Suprapubic skin (tissue), 4 donors: ENCODE measurements around the gene PAX7.

Experiments used
- EP300 ChIP-seq: sonication (generic); formaldehyde crosslinking; IDR thresholded peaks from one replicate; pipeline ENCODE4 v1.6.1; 2017; ENCODE audit warnings: antibody characterized with exemption
- POLR2A ChIP-seq, 2 donors: fragments of 450-650 bp; IDR thresholded peaks; one replicate each; pipeline ENCODE4 v1.6.1; 2017; ENCODE audit warnings: antibody characterized with exemption in 2 of 2, mild to moderate bottlenecking in 2 of 2, moderate library complexity in 2 of 2
- POLR2AphosphoS5 ChIP-seq, 3 donors: sonication (generic); formaldehyde crosslinking; IDR thresholded peaks; one replicate each; pipeline ENCODE4 v1.6.1; 2017; ENCODE audit warnings: antibody characterized with exemption in 3 of 3
- TF ChIP-seq, protein P1 (sequence below), 2 donors: fragments of 200-600 bp in 1 of 2; fragments of 450-650 bp in 1 of 2; sonication (generic) in 1 of 2; IDR thresholded peaks; one replicate each; pipeline ENCODE4 v1.5.1; 2016 to 2019; ENCODE audit warnings: antibody characterized with exemption in 2 of 2, mild to moderate bottlenecking in 1 of 2, moderate library complexity in 1 of 2

DNA sequence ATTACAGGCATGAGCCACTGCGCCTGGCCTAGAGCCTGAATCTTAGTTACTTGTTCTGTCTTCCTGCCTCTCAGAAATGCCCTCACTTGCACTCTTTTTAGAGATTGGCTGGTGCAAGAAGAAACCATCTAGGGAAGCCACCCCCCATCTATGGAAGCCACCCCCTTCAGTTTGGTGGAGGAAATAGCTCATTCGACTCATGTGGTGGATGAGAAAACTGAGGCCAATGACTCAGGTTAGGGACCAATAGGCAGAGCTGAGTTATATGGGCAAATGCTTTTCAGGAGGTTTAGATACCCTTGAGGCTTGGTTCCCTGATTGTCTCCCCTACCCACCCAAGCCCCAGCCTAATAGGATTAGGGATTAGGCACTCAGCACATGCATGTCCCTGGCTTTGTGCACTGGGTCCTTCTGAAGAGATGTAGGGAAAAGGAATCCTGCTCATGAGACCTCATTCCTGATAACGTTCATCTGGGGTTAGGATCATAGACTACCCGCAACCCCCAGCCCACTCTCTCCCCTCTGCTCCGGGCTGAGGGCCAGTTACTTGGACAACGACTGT lies 77.1 kb downstream of the PAX7 start:
- TF ChIP-seq, protein P1, sequence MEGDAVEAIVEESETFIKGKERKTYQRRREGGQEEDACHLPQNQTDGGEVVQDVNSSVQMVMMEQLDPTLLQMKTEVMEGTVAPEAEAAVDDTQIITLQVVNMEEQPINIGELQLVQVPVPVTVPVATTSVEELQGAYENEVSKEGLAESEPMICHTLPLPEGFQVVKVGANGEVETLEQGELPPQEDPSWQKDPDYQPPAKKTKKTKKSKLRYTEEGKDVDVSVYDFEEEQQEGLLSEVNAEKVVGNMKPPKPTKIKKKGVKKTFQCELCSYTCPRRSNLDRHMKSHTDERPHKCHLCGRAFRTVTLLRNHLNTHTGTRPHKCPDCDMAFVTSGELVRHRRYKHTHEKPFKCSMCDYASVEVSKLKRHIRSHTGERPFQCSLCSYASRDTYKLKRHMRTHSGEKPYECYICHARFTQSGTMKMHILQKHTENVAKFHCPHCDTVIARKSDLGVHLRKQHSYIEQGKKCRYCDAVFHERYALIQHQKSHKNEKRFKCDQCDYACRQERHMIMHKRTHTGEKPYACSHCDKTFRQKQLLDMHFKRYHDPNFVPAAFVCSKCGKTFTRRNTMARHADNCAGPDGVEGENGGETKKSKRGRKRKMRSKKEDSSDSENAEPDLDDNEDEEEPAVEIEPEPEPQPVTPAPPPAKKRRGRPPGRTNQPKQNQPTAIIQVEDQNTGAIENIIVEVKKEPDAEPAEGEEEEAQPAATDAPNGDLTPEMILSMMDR (IDR thresholded peaks at IDR 0.05): no peak
- TF ChIP-seq POLR2A (IDR thresholded peaks at IDR 0.05): no peak
- no peak for TF ChIP-seq POLR2AphosphoS5 (IDR thresholded peaks at IDR 0.05)
- TF ChIP-seq EP300: no peak
